Upper lobe of right lung (tissue), 1 donor: ENCODE data around the gene MAP2K5. TPM values are rescaled to one million over a fixed set of nuclear protein-coding genes. Genes with fewer than 3 reads are reported as not detected.
A peak's percentile ranks its signal among the peaks of the same experiment; 100 is the strongest.

Experiments used
- ATAC-seq: fragments of 200-7000 bp; cut with Tn5 transposase; one replicate; pipeline ENCODE4 v1.9.1; 2020; ENCODE audit warnings: mild to moderate bottlenecking, moderate library complexity
- DNase-seq: peaks from one replicate; pipeline ENCODE4 v3.0.0-alpha.2; 2020
- H3K27ac ChIP-seq: fragments of 200-600 bp; one replicate; pipeline ENCODE4 v1.8.0; 2022
- H3K27me3 ChIP-seq: fragments of 200-600 bp; one replicate; pipeline ENCODE4 v1.8.0; 2022; ENCODE audit warnings: mild to moderate bottlenecking
- H3K36me3 ChIP-seq: fragments of 200-600 bp; one replicate; pipeline ENCODE4 v1.8.0; 2022
- H3K4me1 ChIP-seq: fragments of 200-600 bp; one replicate; pipeline ENCODE4 v1.8.0; 2022
- H3K4me3 ChIP-seq: fragments of 200-600 bp; one replicate; pipeline ENCODE4 v1.8.0; 2022; ENCODE audit warnings: mild to moderate bottlenecking
- H3K9me3 ChIP-seq: fragments of 200-600 bp; one replicate; pipeline ENCODE4 v1.8.0; 2022
- CTCF ChIP-seq: fragments of 200-600 bp; IDR thresholded peaks from one replicate; pipeline ENCODE4 v1.8.0; 2022; ENCODE audit warnings: antibody characterized with exemption
- intact Hi-C: fragments of 100-400 bp; cut with DNase I; formaldehyde crosslinking; loops from one replicate; pipeline ENCODE4 v1.11.0; 2022
- total RNA-seq: library from RNA; stranded (reverse); fragmentation: NEBNext Ultra II Directional; extraction: Animal tissue kit (Norgen Biotek cat#: 25700); gene quantifications from one replicate; pipeline ENCODE4 v1.2.1, GENCODE V29; 2021
- donor health status: DM: no; HTN: yes; CAD: no; lungs with severe emphysema.

MAP2K5 gene
- total RNA-seq, 1 donor from 2014 or later = 18.3 TPM

GRCh38 chr15:67825881-67826716 is 283.6 kb downstream of the MAP2K5 start:
- ATAC-seq (no peak), DNase-seq (no peak)
- intact Hi-C loops = no loop called here
- Histone ChIP-seq H3K27me3 (peaks cover 100% of the 10 kb centered on the region), H3K36me3 (no peaks in the 10 kb centered on the region), H3K4me1 (peaks cover 30% of the 10 kb centered on the region), H3K9me3 (no peaks in the 10 kb centered on the region), H3K4me3 (no peak overlapping the region), H3K27ac (no peak overlapping the region)
- TF ChIP-seq CTCF = no peak

- intact Hi-C loops = no loop called here
- Histone ChIP-seq H3K27me3 (peaks cover 100% of the 10 kb centered on the region), H3K27ac (no peak overlapping the region), H3K4me1 (peaks cover 30% of the 10 kb centered on the region), H3K4me3 (no peak overlapping the region), H3K36me3 (no peaks in the 10 kb centered on the region), H3K9me3 (no peaks in the 10 kb centered on the region)
- TF ChIP-seq CTCF = no peak
- ATAC-seq (no peak), DNase-seq (peak; percentile 41)
Observed at GRCh38 chr15:67826717-67827561, 284.4 kb downstream of the MAP2K5 start.

DNA sequence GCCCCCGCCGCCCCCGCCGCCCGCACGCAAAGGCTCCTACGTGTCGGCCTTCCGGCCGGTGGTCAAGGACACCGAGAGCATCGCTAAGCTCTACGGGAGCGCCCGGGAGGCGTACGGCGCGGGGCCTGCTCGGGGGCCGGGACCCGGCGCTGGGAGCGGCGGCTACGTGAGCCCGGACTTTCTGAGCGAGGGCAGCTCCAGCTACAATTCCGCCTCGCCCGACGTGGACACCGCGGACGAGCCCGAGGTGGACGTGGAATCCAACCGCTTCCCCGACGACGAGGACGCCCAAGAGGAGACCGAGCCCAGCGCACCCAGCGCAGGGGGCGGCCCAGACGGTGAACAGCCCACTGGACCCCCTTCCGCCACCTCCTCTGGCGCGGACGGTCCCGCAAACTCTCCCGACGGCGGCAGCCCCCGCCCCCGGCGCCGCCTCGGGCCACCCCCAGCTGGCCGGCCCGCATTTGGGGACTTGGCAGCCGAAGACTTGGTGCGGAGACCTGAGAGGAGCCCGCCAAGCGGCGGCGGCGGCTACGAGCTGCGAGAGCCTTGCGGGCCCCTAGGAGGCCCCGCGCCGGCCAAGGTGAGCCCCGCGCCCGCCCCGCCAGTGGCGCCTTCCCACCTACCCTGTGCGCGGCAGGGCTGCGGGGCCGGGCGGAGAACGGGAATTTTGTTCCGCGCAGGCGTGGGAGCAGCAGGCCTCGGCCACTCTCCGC is 285.2 kb downstream of the MAP2K5 start:
- intact Hi-C loops = no loop called here
- no peak for TF ChIP-seq CTCF
- peaks cover 100% of the 10 kb centered on the region for H3K27me3 ChIP-seq
- H3K4me3 ChIP-seq = no peak overlapping the region
- no peaks in the 10 kb centered on the region for H3K9me3 ChIP-seq
- peaks cover 33% of the 10 kb centered on the region for H3K4me1 ChIP-seq
- H3K36me3 ChIP-seq = no peaks in the 10 kb centered on the region
- no peak for ATAC-seq
- peak; percentile 54 for DNase-seq
- H3K27ac ChIP-seq = no peak overlapping the region

GRCh38 chr15:67828278-67828968 is 285.9 kb downstream of the MAP2K5 start:
- H3K9me3 ChIP-seq = no peaks in the 10 kb centered on the region
- TF ChIP-seq CTCF = no peak
- peaks cover 40% of the 10 kb centered on the region for H3K4me1 ChIP-seq
- DNase-seq (peak; percentile 50), ATAC-seq (no peak)
- H3K27me3 ChIP-seq = peaks cover 100% of the 10 kb centered on the region
- no peaks in the 10 kb centered on the region for H3K36me3 ChIP-seq
- no peak overlapping the region for H3K27ac ChIP-seq
- intact Hi-C loops = no loop called here
- no peak overlapping the region for H3K4me3 ChIP-seq
